Forelimb muscle (tissue), 1 donor: ENCODE results near the gene SYTL3. TPM values are rescaled to one million over a fixed set of nuclear protein-coding genes. Genes with fewer than 3 reads are reported as not detected.
"Not testable (repeated sequence)": the region's sequence is repeated elsewhere in the genome, so short reads cannot be mapped to it uniquely, and the experiment has no call there.

ENCODE experiments used
- DNase-seq: peaks from one replicate; pipeline ENCODE4 v3.0.0-alpha.2; 2013; ENCODE audit warnings: low read depth
- polyA plus RNA-seq: library from polyadenylated mRNA; unstranded; fragments of 120-200 nt; gene quantifications from one replicate; pipeline ENCODE4 v1.2.1, GENCODE V29; 2013; ENCODE audit not compliant: insufficient read length

SYTL3 gene
- polyA plus RNA-seq, 1 donor: 9.5 TPM

- no peak for DNase-seq
These were observed 13.2 kb downstream of the SYTL3 start for GRCh38 chr6:158662954-158663624.

- no peak for DNase-seq
These were observed 13.8 kb downstream of the SYTL3 start for GRCh38 chr6:158663625-158664165.

GRCh38 chr6:158665332-158665731 is 15.5 kb downstream of the SYTL3 start:
- no peak for DNase-seq

- DNase-seq: no peak
These were observed 16.9 kb downstream of the SYTL3 start for GRCh38 chr6:158666628-158667359.

- DNase-seq: no peak
These were observed 17.6 kb downstream of the SYTL3 start for GRCh38 chr6:158667360-158667981.

GRCh38 chr6:158668707-158669103 is 18.9 kb downstream of the SYTL3 start:
- no peak for DNase-seq

- DNase-seq: no peak
These were observed 19.5 kb downstream of the SYTL3 start for GRCh38 chr6:158669145-158670035.

- not testable (repeated sequence) for DNase-seq
These were observed 22.3 kb downstream of the SYTL3 start for GRCh38 chr6:158672119-158672518.

GRCh38 chr6:158672726-158673125 is 22.9 kb downstream of the SYTL3 start:
- no peak for DNase-seq

GRCh38 chr6:158674342-158675131 is 24.7 kb downstream of the SYTL3 start:
- DNase-seq: no peak

- not testable (repeated sequence) for DNase-seq
These were observed 27.2 kb downstream of the SYTL3 start for GRCh38 chr6:158677094-158677493.

GRCh38 chr6:158677906-158678578 is 28.2 kb downstream of the SYTL3 start:
- DNase-seq: no peak

GRCh38 chr6:158680015-158680414 is 30.2 kb downstream of the SYTL3 start:
- no peak for DNase-seq

- DNase-seq: no peak
These were observed 30.6 kb downstream of the SYTL3 start for GRCh38 chr6:158680481-158680880.

GRCh38 chr6:158684311-158684710 is 34.5 kb downstream of the SYTL3 start:
- DNase-seq: no peak

- DNase-seq: no peak
These were observed 35.0 kb downstream of the SYTL3 start for GRCh38 chr6:158684745-158685324.

GRCh38 chr6:158686311-158686710 is 36.5 kb downstream of the SYTL3 start:
- DNase-seq: no peak

- no peak for DNase-seq
These were observed 37.0 kb downstream of the SYTL3 start for GRCh38 chr6:158686791-158687381.

- no peak for DNase-seq
These were observed 37.7 kb downstream of the SYTL3 start for GRCh38 chr6:158687506-158687905.
